Measurements from ENCODE around the gene AMZ1.
"Not testable (repeated sequence)": the region's sequence is repeated elsewhere in the genome, so short reads cannot be mapped to it uniquely, and the experiment has no call there.

Gene AMZ1

GRCh38 chr7:2713370-2713769 is 25.4 kb downstream of the AMZ1 start:
- DNase-seq (ENCODE audit: low read depth) = no peak

- no peak for DNase-seq (ENCODE audit: low read depth)
Measured at GRCh38 chr7:2713978-2714377, 26.0 kb downstream of the AMZ1 start.

GRCh38 chr7:2714636-2715035 is 26.6 kb downstream of the AMZ1 start:
- DNase-seq (ENCODE audit: low read depth) = no peak

GRCh38 chr7:2715341-2716231 is 27.6 kb downstream of the AMZ1 start:
- DNase-seq (ENCODE audit: low read depth) = no peak

GRCh38 chr7:2716488-2716887 is 28.5 kb downstream of the AMZ1 start:
- no peak for DNase-seq (ENCODE audit: low read depth)

GRCh38 chr7:2716906-2717292 is 28.9 kb downstream of the AMZ1 start:
- DNase-seq (ENCODE audit: low read depth) = no peak

GRCh38 chr7:2717293-2718261 is 29.6 kb downstream of the AMZ1 start:
- no peak for DNase-seq (ENCODE audit: low read depth)

GRCh38 chr7:2718296-2718965 is 30.4 kb downstream of the AMZ1 start:
- no peak for DNase-seq (ENCODE audit: low read depth)

- no peak for DNase-seq (ENCODE audit: low read depth)
Measured at GRCh38 chr7:2719007-2719406, 31.0 kb downstream of the AMZ1 start.

- DNase-seq (ENCODE audit: low read depth) = no peak
Measured at GRCh38 chr7:2720024-2720423, 32.0 kb downstream of the AMZ1 start.

GRCh38 chr7:2721842-2722241 is 33.8 kb downstream of the AMZ1 start:
- no peak for DNase-seq (ENCODE audit: low read depth)

- no peak for DNase-seq (ENCODE audit: low read depth)
Measured at GRCh38 chr7:2722591-2722990, 34.6 kb downstream of the AMZ1 start.

- no peak for DNase-seq (ENCODE audit: low read depth)
Measured at GRCh38 chr7:2723138-2723850, 35.3 kb downstream of the AMZ1 start.

- not testable (repeated sequence) for DNase-seq (ENCODE audit: low read depth)
Measured at GRCh38 chr7:2724036-2724435, 36.0 kb downstream of the AMZ1 start.

GRCh38 chr7:2724453-2725177 is 36.6 kb downstream of the AMZ1 start:
- DNase-seq (ENCODE audit: low read depth) = no peak

- DNase-seq (ENCODE audit: low read depth) = no peak
Measured at GRCh38 chr7:2725178-2726105, 37.4 kb downstream of the AMZ1 start.

- DNase-seq (ENCODE audit: low read depth) = no peak
Measured at GRCh38 chr7:2726316-2727018, 38.5 kb downstream of the AMZ1 start.

GRCh38 chr7:2727206-2727605 is 39.2 kb downstream of the AMZ1 start:
- not testable (repeated sequence) for DNase-seq (ENCODE audit: low read depth)
